HEK293 (cell line): ENCODE results near the gene RIBC2.

ENCODE experiments used
- CTCF ChIA-PET: fragments of 350-600 bp; formaldehyde crosslinking; extraction: SDS; loops from one replicate; lab custom pipeline; 2021; ENCODE audit warnings: antibody characterized with exemption; lab: Yijun Ruan, JAX
- POLR2A ChIA-PET: fragments of 300-600 bp; formaldehyde crosslinking; extraction: SDS; loops from one replicate; lab custom pipeline; 2020; ENCODE audit warnings: antibody characterized with exemption, inconsistent platforms; lab: Yijun Ruan, JAX
- H3K27ac ChIP-seq: fragments of 200-500 bp; sonication (Bioruptor generic); 2 replicates; pipeline ENCODE4 v1.5.1; 2014; ENCODE audit warnings: low read depth, low read length, control low read depth, inconsistent platforms; ENCODE audit errors: extremely low read depth
- H3K36me3 ChIP-seq, 2 experiments: fragments of 200-500 bp in 1 of 2; sonication (Bioruptor generic) in 1 of 2; 1 replicate in 1 of 2; 2 replicates in 1 of 2; pipeline ENCODE4 v1.5.1; 2014 to 2017; ENCODE audit warnings: inconsistent platforms in 2 of 2, low read length in 2 of 2; ENCODE audit not compliant: control insufficient read depth in 2 of 2, insufficient read depth in 1 of 2
- H3K4me1 ChIP-seq: fragments of 200-500 bp; sonication (Bioruptor generic); 2 replicates; pipeline ENCODE4 v1.5.1; 2014; ENCODE audit warnings: mild to moderate bottlenecking, low read length, inconsistent platforms; ENCODE audit not compliant: control insufficient read depth, insufficient read depth
- H3K4me3 ChIP-seq: 2 replicates; pipeline ENCODE4 v1.5.1; 2011; ENCODE audit warnings: low read depth, mild to moderate bottlenecking, control low read depth, low read length, moderate library complexity
- H3K9me3 ChIP-seq: fragments of 200-500 bp; sonication (Bioruptor generic); 2 replicates; pipeline ENCODE4 v1.5.1; 2014; ENCODE audit warnings: low read depth, low read length, inconsistent platforms; ENCODE audit not compliant: control insufficient read depth, insufficient read depth
- GLI4 ChIP-seq: fragments of 450-650 bp; formaldehyde crosslinking; IDR thresholded peaks from 2 replicates; pipeline ENCODE4 v1.5.1; 2016; ENCODE audit warnings: missing biosample characterization, missing genetic modification characterization
- KLF10 ChIP-seq: fragments of 450-650 bp; IDR thresholded peaks from 2 replicates; pipeline ENCODE4 v1.5.1; 2018; ENCODE audit warnings: missing biosample characterization, mild to moderate bottlenecking, missing genetic modification characterization
- KLF8 ChIP-seq: fragments of 450-650 bp; formaldehyde crosslinking; IDR thresholded peaks from 2 replicates; pipeline ENCODE4 v1.5.1; 2016; ENCODE audit warnings: missing biosample characterization, missing genetic modification characterization
- KLF9 ChIP-seq: fragments of 450-650 bp; formaldehyde crosslinking; IDR thresholded peaks from 2 replicates; pipeline ENCODE4 v1.5.1; 2016; ENCODE audit warnings: missing biosample characterization, missing genetic modification characterization, low read depth
- PRDM1 ChIP-seq: fragments of 450-650 bp; formaldehyde crosslinking; IDR thresholded peaks from 2 replicates; pipeline ENCODE4; 2016; ENCODE audit warnings: missing biosample characterization, missing genetic modification characterization
- PRDM10 ChIP-seq: fragments of 450-650 bp; formaldehyde crosslinking; IDR thresholded peaks from 2 replicates; pipeline ENCODE4 v1.5.1; 2016; ENCODE audit warnings: missing biosample characterization, missing genetic modification characterization
- SALL2 ChIP-seq: fragments of 450-650 bp; formaldehyde crosslinking; IDR thresholded peaks from 2 replicates; pipeline ENCODE4 v1.5.0; 2017; ENCODE audit warnings: missing biosample characterization, mild to moderate bottlenecking, missing genetic modification characterization, borderline replicate concordance
- SCRT2 ChIP-seq: fragments of 450-650 bp; formaldehyde crosslinking; IDR thresholded peaks from 2 replicates; pipeline ENCODE4 v1.5.1; 2016; ENCODE audit warnings: missing biosample characterization, missing genetic modification characterization
- SP7 ChIP-seq: fragments of 450-650 bp; formaldehyde crosslinking; IDR thresholded peaks from 2 replicates; pipeline ENCODE4 v1.5.1; 2016; ENCODE audit warnings: missing biosample characterization, missing genetic modification characterization
- ZBTB10 ChIP-seq: fragments of 450-650 bp; formaldehyde crosslinking; IDR thresholded peaks from 2 replicates; pipeline ENCODE4 v1.5.1; 2016; ENCODE audit warnings: missing biosample characterization, missing genetic modification characterization
- ZBTB8A ChIP-seq: fragments of 450-650 bp; formaldehyde crosslinking; IDR thresholded peaks from 2 replicates; pipeline ENCODE4 v1.5.1; 2016; ENCODE audit warnings: missing biosample characterization, missing genetic modification characterization
- ZEB2 ChIP-seq: fragments of 450-650 bp; formaldehyde crosslinking; IDR thresholded peaks from 2 replicates; pipeline ENCODE4 v1.5.1; 2016; ENCODE audit warnings: missing biosample characterization, missing genetic modification characterization
- ZNF140 ChIP-seq: fragments of 450-650 bp; formaldehyde crosslinking; IDR thresholded peaks from 2 replicates; pipeline ENCODE4 v1.5.1; 2016; ENCODE audit warnings: missing biosample characterization, missing genetic modification characterization
- ZNF2 ChIP-seq: fragments of 450-650 bp; formaldehyde crosslinking; IDR thresholded peaks from 2 replicates; pipeline ENCODE4 v1.5.1; 2016; ENCODE audit warnings: missing biosample characterization, missing genetic modification characterization
- ZNF302 ChIP-seq: fragments of 450-650 bp; formaldehyde crosslinking; IDR thresholded peaks from 2 replicates; pipeline ENCODE4 v1.5.1; 2016; ENCODE audit warnings: missing biosample characterization, missing genetic modification characterization, low read depth
- ZNF341 ChIP-seq: fragments of 450-650 bp; formaldehyde crosslinking; IDR thresholded peaks from 2 replicates; pipeline ENCODE4; 2016; ENCODE audit warnings: low read depth, missing biosample characterization, missing genetic modification characterization
- ZNF354C ChIP-seq: fragments of 450-650 bp; formaldehyde crosslinking; IDR thresholded peaks from 2 replicates; pipeline ENCODE4 v1.5.1; 2016; ENCODE audit warnings: missing biosample characterization, missing genetic modification characterization, low read depth, borderline replicate concordance
- ZNF366 ChIP-seq: fragments of 450-650 bp; formaldehyde crosslinking; conservative IDR thresholded peaks from 2 replicates; pipeline ENCODE4 v1.5.1; 2016; ENCODE audit warnings: missing biosample characterization, missing genetic modification characterization
- ZNF501 ChIP-seq: fragments of 450-650 bp; formaldehyde crosslinking; IDR thresholded peaks from 2 replicates; pipeline ENCODE4 v1.5.1; 2016; ENCODE audit warnings: missing biosample characterization, missing genetic modification characterization
- ZNF610 ChIP-seq: fragments of 450-650 bp; formaldehyde crosslinking; IDR thresholded peaks from 2 replicates; pipeline ENCODE4 v1.5.1; 2016; ENCODE audit warnings: missing biosample characterization, missing genetic modification characterization, borderline replicate concordance
- ZNF654 ChIP-seq: fragments of 450-650 bp; formaldehyde crosslinking; IDR thresholded peaks from 2 replicates; pipeline ENCODE4 v1.5.1; 2016; ENCODE audit warnings: low read depth, missing biosample characterization, missing genetic modification characterization
- ZNF768 ChIP-seq: fragments of 450-650 bp; formaldehyde crosslinking; IDR thresholded peaks from 2 replicates; pipeline ENCODE4 v1.5.1; 2018; ENCODE audit warnings: missing biosample characterization, mild to moderate bottlenecking, missing genetic modification characterization
- TF ChIP-seq, protein P1 (sequence below): fragments of 450-650 bp; formaldehyde crosslinking; IDR thresholded peaks from 2 replicates; pipeline ENCODE4 v1.5.1; 2016; ENCODE audit warnings: missing biosample characterization, missing genetic modification characterization
- TF ChIP-seq, protein P2 (sequence below): fragments of 450-650 bp; formaldehyde crosslinking; IDR thresholded peaks from 2 replicates; pipeline ENCODE4 v1.5.1; 2016; ENCODE audit warnings: missing biosample characterization, missing genetic modification characterization
- TF ChIP-seq, protein P3 (sequence below): fragments of 450-650 bp; formaldehyde crosslinking; IDR thresholded peaks from 2 replicates; pipeline ENCODE4 v1.5.1; 2016; ENCODE audit warnings: missing biosample characterization, missing genetic modification characterization

Gene RIBC2

GRCh38 chr22:45434981-45435380 is 21.5 kb downstream of the RIBC2 start (continued):
- TF ChIP-seq GLI4 (no peak), ZNF140 (tag by site-specific recombination) (no peak)

- CTCF ChIA-PET, result interaction anchor here (0.6 to 0.9 kb wide), 4 partner anchors 103 to 288 kb away, joined by 3 read pairs; no protein-coding TSS in a partner anchor
- no peaks in the 10 kb centered on the region for H3K4me1 ChIP-seq
- H3K27ac ChIP-seq, result no peak overlapping the region
- no peaks in the 10 kb centered on the region for H3K36me3 ChIP-seq
- H3K9me3 ChIP-seq, result no peaks in the 10 kb centered on the region
- no peak overlapping the region for H3K4me3 ChIP-seq
- POLR2A ChIA-PET, result no interaction called here
- peak; percentile 63 for TF ChIP-seq KLF8 (tag by site-specific recombination)
- TF ChIP-seq, protein P1, sequence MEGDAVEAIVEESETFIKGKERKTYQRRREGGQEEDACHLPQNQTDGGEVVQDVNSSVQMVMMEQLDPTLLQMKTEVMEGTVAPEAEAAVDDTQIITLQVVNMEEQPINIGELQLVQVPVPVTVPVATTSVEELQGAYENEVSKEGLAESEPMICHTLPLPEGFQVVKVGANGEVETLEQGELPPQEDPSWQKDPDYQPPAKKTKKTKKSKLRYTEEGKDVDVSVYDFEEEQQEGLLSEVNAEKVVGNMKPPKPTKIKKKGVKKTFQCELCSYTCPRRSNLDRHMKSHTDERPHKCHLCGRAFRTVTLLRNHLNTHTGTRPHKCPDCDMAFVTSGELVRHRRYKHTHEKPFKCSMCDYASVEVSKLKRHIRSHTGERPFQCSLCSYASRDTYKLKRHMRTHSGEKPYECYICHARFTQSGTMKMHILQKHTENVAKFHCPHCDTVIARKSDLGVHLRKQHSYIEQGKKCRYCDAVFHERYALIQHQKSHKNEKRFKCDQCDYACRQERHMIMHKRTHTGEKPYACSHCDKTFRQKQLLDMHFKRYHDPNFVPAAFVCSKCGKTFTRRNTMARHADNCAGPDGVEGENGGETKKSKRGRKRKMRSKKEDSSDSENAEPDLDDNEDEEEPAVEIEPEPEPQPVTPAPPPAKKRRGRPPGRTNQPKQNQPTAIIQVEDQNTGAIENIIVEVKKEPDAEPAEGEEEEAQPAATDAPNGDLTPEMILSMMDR, result peak; percentile 95
- no peak for TF ChIP-seq KLF10 (tag by site-specific recombination)
- TF ChIP-seq ZNF768, result no peak
- TF ChIP-seq ZNF610, result no peak
- TF ChIP-seq ZNF341 (tag by site-specific recombination), result peak; percentile 65
- peak; percentile 65 for TF ChIP-seq ZNF2 (tag by site-specific recombination)
- 0 out of 2 replicates have a peak, but pooled peaks have one; percentile 43 for TF ChIP-seq ZEB2 (tag by site-specific recombination)
- TF ChIP-seq ZNF366 (tag by site-specific recombination), result peak; percentile 74
- peak; percentile 71 for TF ChIP-seq ZNF654 (tag by site-specific recombination)
- TF ChIP-seq PRDM10 (tag by site-specific recombination), result no peak
- TF ChIP-seq KLF9 (tag by site-specific recombination), result no peak
- TF ChIP-seq, protein P2, sequence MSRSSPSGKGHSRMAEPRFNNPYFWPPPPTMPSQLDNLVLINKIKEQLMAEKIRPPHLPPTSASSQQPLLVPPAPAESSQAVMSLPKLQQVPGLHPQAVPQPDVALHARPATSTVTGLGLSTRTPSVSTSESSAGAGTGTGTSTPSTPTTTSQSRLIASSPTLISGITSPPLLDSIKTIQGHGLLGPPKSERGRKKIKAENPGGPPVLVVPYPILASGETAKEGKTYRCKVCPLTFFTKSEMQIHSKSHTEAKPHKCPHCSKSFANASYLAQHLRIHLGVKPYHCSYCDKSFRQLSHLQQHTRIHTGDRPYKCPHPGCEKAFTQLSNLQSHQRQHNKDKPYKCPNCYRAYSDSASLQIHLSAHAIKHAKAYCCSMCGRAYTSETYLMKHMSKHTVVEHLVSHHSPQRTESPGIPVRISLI, result peak; percentile 89
- peak; percentile 16; the same call in 1 of the 2 replicates for TF ChIP-seq PRDM1 (tag by site-specific recombination)
- no peak for TF ChIP-seq ZNF354C (tag by site-specific recombination)
- TF ChIP-seq ZBTB8A, result 0 out of 2 replicates have a peak, but pooled peaks have one; percentile 34
- TF ChIP-seq SALL2 (tag by site-specific recombination), result no peak
- no peak for TF ChIP-seq ZNF501
- TF ChIP-seq, protein P3, sequence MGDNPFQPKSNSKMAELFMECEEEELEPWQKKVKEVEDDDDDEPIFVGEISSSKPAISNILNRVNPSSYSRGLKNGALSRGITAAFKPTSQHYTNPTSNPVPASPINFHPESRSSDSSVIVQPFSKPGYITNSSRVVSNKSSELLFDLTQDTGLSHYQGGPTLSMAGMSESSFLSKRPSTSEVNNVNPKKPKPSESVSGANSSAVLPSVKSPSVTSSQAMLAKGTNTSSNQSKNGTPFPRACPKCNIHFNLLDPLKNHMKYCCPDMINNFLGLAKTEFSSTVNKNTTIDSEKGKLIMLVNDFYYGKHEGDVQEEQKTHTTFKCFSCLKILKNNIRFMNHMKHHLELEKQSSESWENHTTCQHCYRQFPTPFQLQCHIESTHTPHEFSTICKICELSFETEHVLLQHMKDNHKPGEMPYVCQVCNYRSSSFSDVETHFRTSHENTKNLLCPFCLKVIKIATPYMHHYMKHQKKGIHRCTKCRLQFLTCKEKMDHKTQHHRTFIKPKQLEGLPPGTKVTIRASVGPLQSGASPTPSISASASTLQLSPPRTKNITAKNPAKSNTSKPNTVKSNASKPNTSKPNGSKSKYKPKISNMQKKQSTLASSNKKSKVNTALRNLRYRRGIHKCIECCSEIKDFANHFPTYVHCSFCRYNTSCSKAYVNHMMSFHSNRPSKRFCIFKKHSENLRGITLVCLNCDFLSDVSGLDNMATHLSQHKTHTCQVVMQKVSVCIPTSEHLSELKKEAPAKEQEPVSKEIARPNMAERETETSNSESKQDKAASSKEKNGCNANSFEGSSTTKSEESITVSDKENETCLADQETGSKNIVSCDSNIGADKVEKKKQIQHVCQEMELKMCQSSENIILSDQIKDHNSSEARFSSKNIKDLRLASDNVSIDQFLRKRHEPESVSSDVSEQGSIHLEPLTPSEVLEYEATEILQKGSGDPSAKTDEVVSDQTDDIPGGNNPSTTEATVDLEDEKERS (tag by site-specific recombination), result no peak
- peak; percentile 44; the same call in 1 of the 2 replicates for TF ChIP-seq SP7
- no peak for TF ChIP-seq ZNF302 (tag by site-specific recombination)
- TF ChIP-seq ZBTB10 (tag by site-specific recombination), result no peak
- TF ChIP-seq SCRT2, result no peak
Observed at GRCh38 chr22:45435544-45436139, 22.1 kb downstream of the RIBC2 start.
